ENCODE results near the gene FBXO10.
"Not testable (repeated sequence)": the region's sequence is repeated elsewhere in the genome, so short reads cannot be mapped to it uniquely, and the experiment has no call there.

FBXO10 gene

DNA sequence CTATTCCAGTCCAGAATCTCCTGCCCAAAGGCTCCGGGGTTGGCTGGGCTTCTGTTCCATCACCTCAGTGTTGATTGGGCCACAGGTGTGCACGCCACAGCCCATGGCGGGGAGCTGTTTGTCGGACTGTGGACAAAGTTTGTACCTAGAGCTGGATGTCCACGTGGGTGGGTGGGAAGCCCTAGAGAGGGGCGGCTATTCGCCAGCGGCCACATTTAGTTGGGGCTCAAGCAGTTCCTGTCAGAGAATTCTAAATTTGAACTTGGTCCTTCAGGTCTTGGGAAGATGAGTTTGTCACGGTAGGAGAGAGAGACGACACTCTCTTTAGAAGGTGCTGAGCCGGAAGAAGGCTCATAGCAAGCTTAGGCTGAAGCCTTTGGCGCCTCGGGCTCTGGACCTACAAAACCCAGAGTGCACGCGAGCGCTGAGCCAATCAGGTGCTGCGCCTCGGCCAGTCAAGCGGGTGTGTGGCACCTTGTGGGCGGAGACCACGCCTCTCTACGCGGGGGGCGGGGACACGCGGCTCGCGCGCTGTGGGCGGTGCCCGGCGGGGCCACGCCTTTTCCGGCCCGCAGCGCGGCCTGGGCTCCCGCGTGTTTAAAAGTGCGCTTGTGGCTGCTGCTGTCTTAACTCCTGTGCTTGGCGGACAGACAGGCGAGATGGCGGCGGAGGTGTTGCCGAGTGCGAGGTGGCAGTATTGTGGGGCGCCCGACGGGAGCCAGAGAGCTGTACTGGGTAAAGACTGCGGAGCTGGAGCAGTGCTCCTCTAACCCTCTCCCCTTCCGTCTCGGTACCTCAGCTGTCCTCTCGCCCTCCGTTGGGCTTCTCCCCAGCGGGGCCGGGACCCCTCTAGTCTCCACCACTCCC, 90.6 kb downstream of the FBXO10 start, which contains the start of gene POLR1E:
POLR1E (plus strand) TSS at position 560 of the 867 bp plus-strand sequence; CDS start at position 660, 100 bp downstream.
- H3K4me3 ChIP-seq (ENCODE audit: low read length) = peak within 1 kb of the TSS; percentile 89
- TF ChIP-seq, protein P1, sequence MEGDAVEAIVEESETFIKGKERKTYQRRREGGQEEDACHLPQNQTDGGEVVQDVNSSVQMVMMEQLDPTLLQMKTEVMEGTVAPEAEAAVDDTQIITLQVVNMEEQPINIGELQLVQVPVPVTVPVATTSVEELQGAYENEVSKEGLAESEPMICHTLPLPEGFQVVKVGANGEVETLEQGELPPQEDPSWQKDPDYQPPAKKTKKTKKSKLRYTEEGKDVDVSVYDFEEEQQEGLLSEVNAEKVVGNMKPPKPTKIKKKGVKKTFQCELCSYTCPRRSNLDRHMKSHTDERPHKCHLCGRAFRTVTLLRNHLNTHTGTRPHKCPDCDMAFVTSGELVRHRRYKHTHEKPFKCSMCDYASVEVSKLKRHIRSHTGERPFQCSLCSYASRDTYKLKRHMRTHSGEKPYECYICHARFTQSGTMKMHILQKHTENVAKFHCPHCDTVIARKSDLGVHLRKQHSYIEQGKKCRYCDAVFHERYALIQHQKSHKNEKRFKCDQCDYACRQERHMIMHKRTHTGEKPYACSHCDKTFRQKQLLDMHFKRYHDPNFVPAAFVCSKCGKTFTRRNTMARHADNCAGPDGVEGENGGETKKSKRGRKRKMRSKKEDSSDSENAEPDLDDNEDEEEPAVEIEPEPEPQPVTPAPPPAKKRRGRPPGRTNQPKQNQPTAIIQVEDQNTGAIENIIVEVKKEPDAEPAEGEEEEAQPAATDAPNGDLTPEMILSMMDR (conservative IDR thresholded peaks at IDR 0.05; ENCODE audit: low read depth, low read length) = no peak
- DNase-seq (ENCODE audit: low read depth) = peak; percentile 68

DNA sequence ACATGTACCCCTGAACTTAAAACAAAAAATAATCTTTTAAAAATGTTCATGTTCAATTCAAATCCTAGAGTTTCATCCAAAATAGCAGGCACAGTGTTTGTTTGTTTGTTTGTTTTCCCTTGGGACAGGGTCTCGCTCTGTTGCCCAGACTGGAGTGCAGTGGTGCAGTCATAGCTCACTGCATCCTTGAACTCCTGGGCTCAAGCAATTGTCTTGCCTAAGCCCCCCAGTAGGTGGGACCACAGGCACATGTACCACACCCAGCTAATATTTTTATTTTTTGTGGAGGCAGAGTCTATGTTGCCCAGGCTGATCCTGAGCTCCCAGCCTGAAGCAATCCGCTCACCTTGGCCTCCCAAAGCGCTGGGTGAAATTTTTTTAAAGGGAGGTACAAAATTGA, 95.4 kb downstream of the FBXO10 start:
- TF ChIP-seq, protein P1 (conservative IDR thresholded peaks at IDR 0.05; ENCODE audit: low read depth, low read length) = no peak
- no peak for DNase-seq (ENCODE audit: low read depth)
- no peak overlapping the region for H3K4me3 ChIP-seq (ENCODE audit: low read length)

DNA sequence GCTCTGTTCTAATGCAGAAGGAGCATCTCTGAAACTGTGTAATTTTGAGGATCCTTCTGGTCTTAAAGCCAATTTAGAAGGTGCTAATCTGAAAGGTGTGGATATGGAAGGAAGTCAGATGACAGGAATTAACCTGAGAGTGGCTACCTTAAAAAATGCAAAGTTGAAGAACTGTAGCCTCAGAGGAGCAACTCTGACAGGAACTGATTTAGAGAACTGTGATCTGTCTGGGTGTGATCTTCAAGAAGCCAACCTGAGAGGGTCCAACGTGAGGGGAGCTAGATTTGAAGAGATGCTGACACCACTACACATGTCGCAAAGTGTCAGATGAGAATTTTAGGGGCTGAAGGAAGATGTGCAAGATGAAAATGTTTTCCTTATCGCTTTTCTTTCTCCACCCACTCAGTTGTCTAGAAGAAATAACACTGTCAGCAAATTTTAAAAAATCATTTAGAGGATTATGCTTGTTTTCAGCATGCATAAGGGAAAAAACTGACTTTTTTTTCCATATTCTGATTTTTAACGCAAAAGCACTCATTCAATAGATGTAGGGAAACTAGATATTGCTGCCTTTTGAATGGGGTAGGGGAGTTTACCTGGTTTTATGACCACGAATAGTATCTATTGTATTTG, 98.1 kb downstream of the FBXO10 start:
- not testable (repeated sequence) for H3K4me3 ChIP-seq (ENCODE audit: low read length); DNase-seq (ENCODE audit: low read depth)

DNA sequence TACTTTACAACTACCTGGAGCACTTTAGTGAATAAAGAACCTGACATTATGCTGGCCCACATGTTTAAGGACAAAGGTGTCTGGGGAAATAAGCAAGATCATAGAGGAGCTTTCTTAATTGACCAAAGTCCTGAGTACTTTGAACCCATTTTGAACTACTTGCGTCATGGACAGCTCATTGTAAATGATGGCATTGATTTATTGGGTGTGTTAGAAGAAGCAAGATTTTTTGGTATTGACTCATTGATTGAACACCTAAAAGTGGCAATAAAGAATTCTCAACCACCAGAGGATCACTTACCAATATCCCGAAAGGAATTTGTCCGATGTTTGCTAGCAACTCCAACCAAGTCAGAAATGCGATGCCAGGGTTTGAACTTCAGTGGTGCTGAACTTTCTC, 98.7 kb downstream of the FBXO10 start:
- H3K4me3 ChIP-seq (ENCODE audit: low read length); DNase-seq (ENCODE audit: low read depth): not testable (repeated sequence)

DNA sequence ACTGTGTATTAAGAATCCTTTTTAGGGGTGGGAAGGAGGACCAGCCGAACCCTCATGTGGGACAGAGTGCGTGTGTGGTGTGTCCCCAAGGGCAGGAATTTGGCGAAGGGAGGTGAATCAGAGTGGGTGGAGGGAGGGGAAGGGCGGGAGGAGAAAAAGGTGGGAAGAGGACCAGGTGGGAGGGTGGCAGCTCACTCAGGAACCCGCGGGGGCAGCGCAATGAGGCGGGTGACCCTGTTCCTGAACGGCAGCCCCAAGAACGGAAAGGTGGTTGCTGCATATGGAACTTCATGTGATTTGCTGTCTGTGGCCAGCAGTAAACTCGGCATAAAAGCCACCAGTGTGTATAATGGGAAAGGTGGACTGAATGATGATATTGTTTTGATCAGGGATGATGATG, 99.2 kb downstream of the FBXO10 start:
- no peak overlapping the region for H3K4me3 ChIP-seq (ENCODE audit: low read length)
- DNase-seq (ENCODE audit: low read depth) = no peak
- TF ChIP-seq, protein P1 (conservative IDR thresholded peaks at IDR 0.05; ENCODE audit: low read depth, low read length) = no peak

DNA sequence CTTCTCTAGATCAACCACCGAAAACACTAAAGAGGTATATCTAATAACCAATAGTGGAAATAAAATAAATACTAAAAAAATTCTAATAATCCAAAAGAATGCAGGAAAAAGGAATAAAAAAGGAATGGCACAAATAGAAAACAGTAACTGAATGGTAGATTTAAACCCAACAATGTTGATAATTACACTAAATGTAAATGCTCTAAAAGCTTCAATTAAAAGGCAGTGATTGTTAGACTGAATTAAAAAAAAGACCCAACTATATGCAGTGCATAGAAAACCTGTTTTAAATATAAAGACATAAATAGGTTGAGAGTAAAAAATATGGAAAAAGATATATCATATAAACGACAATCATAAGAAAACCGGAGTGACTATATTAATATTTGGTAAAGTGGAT, 101.7 kb downstream of the FBXO10 start:
- DNase-seq (ENCODE audit: low read depth) = no peak
- H3K4me3 ChIP-seq (ENCODE audit: low read length) = no peak overlapping the region
- TF ChIP-seq, protein P1 (conservative IDR thresholded peaks at IDR 0.05; ENCODE audit: low read depth, low read length) = no peak

DNA sequence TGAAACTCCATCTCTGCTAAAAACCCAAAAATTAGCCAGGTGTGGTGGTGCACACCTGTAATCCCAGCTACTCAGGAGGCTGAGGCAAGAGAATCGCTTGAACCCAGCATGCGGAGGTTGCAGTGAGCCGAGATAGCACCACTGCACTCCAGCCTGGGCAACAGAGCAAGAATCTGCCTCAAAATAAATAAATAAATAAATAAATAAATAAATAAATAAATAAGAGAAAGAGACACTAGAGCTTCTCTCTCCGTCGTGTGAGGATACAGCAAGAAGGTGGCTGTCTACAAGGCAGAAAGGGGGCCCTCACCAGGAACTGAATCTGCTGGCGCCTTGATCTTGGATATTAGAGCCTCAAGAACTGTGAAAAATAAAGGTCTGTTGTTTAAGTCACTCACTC, 102.2 kb downstream of the FBXO10 start:
- not testable (repeated sequence) for DNase-seq (ENCODE audit: low read depth)

DNA sequence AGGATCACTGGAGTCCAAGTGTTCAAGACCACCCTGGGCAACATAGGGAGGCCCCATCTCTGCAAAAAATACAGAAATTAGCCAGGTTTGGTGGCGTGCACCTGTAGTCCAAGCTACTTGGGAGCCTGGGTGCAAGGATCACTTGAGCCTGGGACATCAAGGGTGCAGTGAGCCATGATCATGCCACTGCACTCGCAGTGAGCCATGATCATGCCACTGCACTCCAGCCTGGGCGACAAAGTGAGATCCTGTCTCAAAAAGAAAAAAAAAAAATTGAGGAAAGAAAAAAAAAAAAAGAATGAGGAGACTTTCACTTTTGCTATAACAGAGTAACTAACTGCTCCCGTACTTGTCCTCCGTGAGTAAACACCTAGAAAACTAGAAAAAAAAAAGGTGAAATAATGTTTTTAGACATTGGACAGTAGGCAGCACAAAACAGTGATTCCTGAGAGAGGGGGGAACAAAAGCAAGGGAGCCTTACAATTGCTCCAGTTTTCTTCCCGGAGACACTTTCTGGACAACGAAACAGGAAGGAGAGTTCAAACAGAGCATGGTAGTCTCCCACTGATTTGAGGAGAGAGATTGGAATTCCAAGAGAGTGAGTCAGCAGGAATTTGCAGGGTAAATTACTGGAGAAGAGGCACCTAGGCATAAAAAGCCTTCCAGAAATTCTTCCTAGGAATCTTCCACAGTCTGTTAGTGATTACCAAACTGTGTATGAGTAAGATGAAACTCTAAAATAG, 104.1 kb downstream of the FBXO10 start:
- peak; percentile 66 for DNase-seq (ENCODE audit: low read depth)
- TF ChIP-seq, protein P1 (conservative IDR thresholded peaks at IDR 0.05; ENCODE audit: low read depth, low read length) = no peak
- peak overlapping the region; percentile 39 for H3K4me3 ChIP-seq (ENCODE audit: low read length)

More for the DNA sequence above, 102.2 kb downstream of the FBXO10 start:
- not testable (repeated sequence) for H3K4me3 ChIP-seq (ENCODE audit: low read length)

Measured in retinal pigment epithelial cell (primary cell).